OCI-LY3 (cell line): ENCODE measurements around the gene CNPY1.

Experiments
- EZH2phosphoT487 ChIP-seq: fragments of 200-600 bp; shearing (Covaris generic); IDR thresholded peaks from 2 replicates; pipeline ENCODE4 v1.6.1; 2018; ENCODE audit warnings: antibody characterized with exemption, mixed run types, low read depth
- TF ChIP-seq, protein P1 (sequence below): fragments of 200-600, 300-600 bp; sonication (generic); IDR thresholded peaks from 2 replicates; pipeline ENCODE4 v1.5.1; 2014; ENCODE audit warnings: antibody characterized with exemption, low read length, low read depth

DNA sequence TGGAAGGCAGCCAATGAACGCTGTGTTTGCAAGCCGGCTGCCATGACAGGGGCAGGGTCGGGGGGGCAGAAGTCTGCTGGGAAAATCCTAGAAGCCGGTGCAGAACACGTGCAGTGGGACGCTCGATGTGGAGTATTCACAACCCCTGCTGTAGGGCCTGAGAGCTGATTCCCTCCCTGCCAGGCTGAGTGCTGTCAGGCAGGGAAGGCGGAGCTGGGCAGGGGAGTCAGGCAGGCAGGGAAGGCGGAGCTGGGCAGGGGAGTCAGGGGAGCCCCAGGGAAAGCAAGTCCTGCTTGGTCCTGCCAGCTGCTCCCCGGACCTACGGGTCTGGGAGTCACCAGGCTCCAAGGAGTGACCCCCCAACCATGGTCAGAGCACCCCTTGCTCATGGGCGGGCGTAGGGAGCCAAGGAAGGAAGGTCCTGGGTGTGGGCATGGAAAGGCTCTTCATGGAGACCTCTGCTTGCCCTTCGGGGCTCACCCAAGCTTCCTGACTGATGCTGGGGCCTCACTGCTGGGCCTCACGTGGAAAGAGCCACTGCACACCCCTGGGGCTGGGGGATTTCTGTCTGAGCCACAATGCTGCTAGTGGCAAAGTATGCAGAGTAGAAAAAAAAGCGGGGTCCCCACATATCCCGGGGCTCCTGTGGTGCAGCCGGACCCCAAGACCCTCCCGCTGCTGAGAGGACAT lies 4.2 kb downstream of the CNPY1 start:
- TF ChIP-seq EZH2phosphoT487: no peak
- TF ChIP-seq, protein P1, sequence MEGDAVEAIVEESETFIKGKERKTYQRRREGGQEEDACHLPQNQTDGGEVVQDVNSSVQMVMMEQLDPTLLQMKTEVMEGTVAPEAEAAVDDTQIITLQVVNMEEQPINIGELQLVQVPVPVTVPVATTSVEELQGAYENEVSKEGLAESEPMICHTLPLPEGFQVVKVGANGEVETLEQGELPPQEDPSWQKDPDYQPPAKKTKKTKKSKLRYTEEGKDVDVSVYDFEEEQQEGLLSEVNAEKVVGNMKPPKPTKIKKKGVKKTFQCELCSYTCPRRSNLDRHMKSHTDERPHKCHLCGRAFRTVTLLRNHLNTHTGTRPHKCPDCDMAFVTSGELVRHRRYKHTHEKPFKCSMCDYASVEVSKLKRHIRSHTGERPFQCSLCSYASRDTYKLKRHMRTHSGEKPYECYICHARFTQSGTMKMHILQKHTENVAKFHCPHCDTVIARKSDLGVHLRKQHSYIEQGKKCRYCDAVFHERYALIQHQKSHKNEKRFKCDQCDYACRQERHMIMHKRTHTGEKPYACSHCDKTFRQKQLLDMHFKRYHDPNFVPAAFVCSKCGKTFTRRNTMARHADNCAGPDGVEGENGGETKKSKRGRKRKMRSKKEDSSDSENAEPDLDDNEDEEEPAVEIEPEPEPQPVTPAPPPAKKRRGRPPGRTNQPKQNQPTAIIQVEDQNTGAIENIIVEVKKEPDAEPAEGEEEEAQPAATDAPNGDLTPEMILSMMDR: no peak
